ENCODE data around the gene TNNT2. TPM values are rescaled to one million over a fixed set of nuclear protein-coding genes. Genes with fewer than 3 reads are reported as not detected.

The TNNT2 gene
- total and polyA plus RNA-seq, 2 of the 8 experiments (the other 6 are each of a cell fraction or from before 2014, with no cell fraction given): 3.1 to 21.0 TPM

DNA sequence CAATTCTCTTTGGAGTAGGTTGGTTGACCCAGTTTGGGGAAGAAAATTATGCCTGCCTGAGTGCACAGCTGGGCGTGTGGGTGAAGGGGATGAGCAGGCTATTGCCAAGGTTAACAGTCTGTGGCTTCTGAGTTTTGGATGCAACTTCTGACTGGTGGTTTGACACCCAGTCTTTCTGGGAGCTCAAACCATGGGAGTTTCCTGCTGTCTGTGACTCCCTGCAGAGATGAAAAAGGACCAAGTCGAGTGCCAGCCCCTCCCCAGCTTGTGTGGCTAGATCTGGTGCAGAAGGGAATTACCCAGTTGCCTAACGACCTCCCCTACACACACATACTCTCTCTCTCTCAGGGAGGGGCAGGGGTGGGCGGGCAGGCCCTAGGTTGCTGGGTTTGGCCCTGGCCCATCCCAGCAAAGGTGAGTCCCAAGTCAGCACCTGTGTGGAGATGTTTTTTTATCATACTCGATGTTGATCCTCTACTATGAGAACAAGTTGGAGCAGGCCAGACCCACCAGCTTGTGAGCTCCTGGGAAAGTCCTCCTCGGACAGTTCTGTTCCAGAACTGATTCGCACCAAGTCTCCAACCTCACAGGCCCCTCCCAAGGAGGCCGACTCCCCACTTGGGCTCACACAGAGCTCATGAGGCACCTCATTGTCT lies 66.0 kb downstream of the TNNT2 start:
- Histone ChIP-seq H3K23ac (ENCODE audit: insufficient read length) (no peak overlapping the region), H2BK12ac (ENCODE audit: low read depth, low read length) (no peak overlapping the region), H2BK120ac (replicated peaks; ENCODE audit: low read depth, low read length) (no peak overlapping the region), H2BK5ac (ENCODE audit: low read depth, low read length) (no peak overlapping the region; the same call in 1 of the 2 replicates), H3K4me2 (ENCODE audit: insufficient read depth in 1 of 2, low read depth in 2 of 2, low read length in 2 of 2) (no peak overlapping the region), H4K91ac (replicated peaks; ENCODE audit: insufficient read length, low read length) (no peak overlapping the region), H3K27me3 (replicated peaks in 1 of 4; ENCODE audit: control insufficient read depth in 3 of 4, extremely low read depth in 1 of 4, insufficient read depth in 3 of 4, low read length in 3 of 4) (peaks cover 0 to 10% (median 6%) of the 10 kb centered on the region in 4 experiments; a peak in 4 of 7 replicates), H3K4ac (replicated peaks; ENCODE audit: insufficient read length, low read depth, low read length) (no peak overlapping the region), H3K23me2 (ENCODE audit: low read depth, low read length) (peaks cover 2% of the 10 kb centered on the region; the same call in 1 of the 2 replicates), H2AK5ac (ENCODE audit: low read depth, low read length) (no peak overlapping the region), H2AFZ (ENCODE audit: low read length) (no peak overlapping the region), H3K4me3 (ENCODE audit: extremely low read depth in 1 of 4, insufficient read depth in 2 of 4, low read depth in 3 of 4, low read length in 4 of 4) (no peak overlapping the region), H3K14ac (ENCODE audit: insufficient read length) (no peak overlapping the region), H3K9ac (replicated peaks in 1 of 4; ENCODE audit: extremely low read depth in 1 of 4, low read depth in 3 of 4, low read length in 3 of 4) (no peak overlapping the region), H3K27ac (ENCODE audit: low read depth, low read length) (no peak overlapping the region), H3K9me3 (ENCODE audit: insufficient read depth in 2 of 2, low read depth in 1 of 2, low read length in 1 of 2) (no peaks in the 10 kb centered on the region), H4K8ac (ENCODE audit: extremely low read depth, insufficient read depth, low read length) (no peak overlapping the region), H4K5ac (ENCODE audit: insufficient read length, low read depth, low read length) (no peak overlapping the region), H4K20me1 (replicated peaks in 1 of 2; ENCODE audit: control insufficient read depth in 1 of 2, insufficient read depth in 2 of 2, low read length in 2 of 2) (no peaks in the 10 kb centered on the region), H3K18ac (ENCODE audit: extremely low read depth, low read length) (no peak overlapping the region), H3K79me2 (ENCODE audit: control insufficient read depth in 1 of 2, insufficient read depth in 2 of 2, low read length in 2 of 2) (no peaks in the 10 kb centered on the region), H3K36me3 (ENCODE audit: control insufficient read depth in 2 of 4, insufficient read depth in 4 of 4, low read length in 3 of 4) (no peaks in the 10 kb centered on the region), H3K79me1 (ENCODE audit: low read depth, low read length) (no peaks in the 10 kb centered on the region), H3K4me1 (replicated peaks in 1 of 4; ENCODE audit: control insufficient read depth in 3 of 4, insufficient read depth in 4 of 4, low read length in 3 of 4) (peaks cover 0 to 3% (median 0%) of the 10 kb centered on the region in 4 experiments; a peak in 1 of 7 replicates), H2BK15ac (ENCODE audit: low read length) (no peak overlapping the region), H3K56ac (replicated peaks; ENCODE audit: insufficient read length, low read depth, low read length) (no peak overlapping the region), H2BK20ac (ENCODE audit: low read length) (no peak overlapping the region)
- WGBS, 2 experiments (ENCODE audit: extremely low coverage in 1 of 2, insufficient coverage in 1 of 2, insufficient read length in 1 of 2, insufficient replicate concordance in 2 of 2, low coverage in 1 of 2, low lambda C conversion rate in 2 of 2, missing lambda C conversion rate in 1 of 2): 57% methylated on average over 8 of the region's 8 CpGs; no CpG with 5 or more reads in 1 of the 2 experiments
- CTCF ChIA-PET (ENCODE audit: partially characterized antibody): interaction anchor here (0.6 to 13.6 kb wide), 20 partner anchors 11 to 201 kb away, joined by 3 to 151 read pairs (median 4); partner anchors contain the start of gene TNNI1
- TF ChIP-seq SIRT6 (IDR thresholded peaks at IDR 0.05; ENCODE audit: low read length) (no peak), SUZ12 (IDR thresholded peaks at IDR 0.05; ENCODE audit: low read length) (no peak)
- DNase-seq (ENCODE audit: low read depth in 1 of 2, low spot score in 2 of 2): no peak
- POLR2A ChIA-PET (ENCODE audit: partially characterized antibody): interaction anchor here (1.8 to 2.1 kb wide), 2 partner anchors 10 to 27 kb away, joined by 4 to 7 read pairs; no protein-coding TSS in a partner anchor
- FAIRE-seq: no peak

Data from H1 (cell line).